ENCODE measurements around the gene NEDD8. TPM values are rescaled to one million over a fixed set of nuclear protein-coding genes. Genes with fewer than 3 reads are reported as not detected.

Gene NEDD8
- polyA plus RNA-seq, 1 donor from 2014 or later: 431 TPM

DNA sequence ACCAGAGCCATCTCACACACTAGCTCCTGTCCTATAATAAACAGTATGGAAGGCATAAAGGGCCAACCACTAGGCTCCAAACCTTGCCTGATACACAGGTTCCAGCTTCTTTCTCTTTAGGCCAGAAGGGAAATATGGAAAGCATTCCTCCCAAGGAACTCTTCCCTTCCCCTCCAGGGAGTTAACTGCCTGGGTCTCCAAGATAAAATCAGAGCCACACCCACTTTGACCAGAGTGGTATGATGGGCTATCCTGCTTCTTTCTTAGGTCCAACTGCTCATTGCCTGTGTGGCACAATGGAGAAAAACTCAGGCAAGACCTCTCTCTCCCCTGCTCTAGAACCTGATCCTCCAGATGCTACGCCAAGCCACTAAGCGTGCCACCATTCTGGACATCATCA, 24.5 kb downstream of the NEDD8 start:
- Histone ChIP-seq H3F3A (ENCODE audit: insufficient read depth, low read length, poor library complexity, severe bottlenecking) (no peaks in the 10 kb centered on the region), H3K9ac (ENCODE audit: low read length) (no peak overlapping the region), H3K79me2 (replicated peaks; ENCODE audit: insufficient read depth, low read length) (no peaks in the 10 kb centered on the region), H4K20me1 (ENCODE audit: insufficient read depth) (no peaks in the 10 kb centered on the region), H3K9me3 (ENCODE audit: low read length) (no peaks in the 10 kb centered on the region), H3K36me3 (ENCODE audit: insufficient read depth, low read length) (no peaks in the 10 kb centered on the region), H3K4me2 (ENCODE audit: low read length) (no peak overlapping the region), H3K27ac (ENCODE audit: low read length) (no peak overlapping the region), H2AFZ (ENCODE audit: low read depth, low read length) (no peak overlapping the region), H3K27me3 (ENCODE audit: insufficient read depth, low read depth, low read length) (no peaks in the 10 kb centered on the region), H3K4me3 (ENCODE audit: low read length) (no peak overlapping the region), H3K9me2 (ENCODE audit: insufficient read depth, low read length) (no peaks in the 10 kb centered on the region)
- TF ChIP-seq SMC3 (conservative IDR thresholded peaks at IDR 0.05; ENCODE audit: poor library complexity): no peak
- TF ChIP-seq, protein P1, sequence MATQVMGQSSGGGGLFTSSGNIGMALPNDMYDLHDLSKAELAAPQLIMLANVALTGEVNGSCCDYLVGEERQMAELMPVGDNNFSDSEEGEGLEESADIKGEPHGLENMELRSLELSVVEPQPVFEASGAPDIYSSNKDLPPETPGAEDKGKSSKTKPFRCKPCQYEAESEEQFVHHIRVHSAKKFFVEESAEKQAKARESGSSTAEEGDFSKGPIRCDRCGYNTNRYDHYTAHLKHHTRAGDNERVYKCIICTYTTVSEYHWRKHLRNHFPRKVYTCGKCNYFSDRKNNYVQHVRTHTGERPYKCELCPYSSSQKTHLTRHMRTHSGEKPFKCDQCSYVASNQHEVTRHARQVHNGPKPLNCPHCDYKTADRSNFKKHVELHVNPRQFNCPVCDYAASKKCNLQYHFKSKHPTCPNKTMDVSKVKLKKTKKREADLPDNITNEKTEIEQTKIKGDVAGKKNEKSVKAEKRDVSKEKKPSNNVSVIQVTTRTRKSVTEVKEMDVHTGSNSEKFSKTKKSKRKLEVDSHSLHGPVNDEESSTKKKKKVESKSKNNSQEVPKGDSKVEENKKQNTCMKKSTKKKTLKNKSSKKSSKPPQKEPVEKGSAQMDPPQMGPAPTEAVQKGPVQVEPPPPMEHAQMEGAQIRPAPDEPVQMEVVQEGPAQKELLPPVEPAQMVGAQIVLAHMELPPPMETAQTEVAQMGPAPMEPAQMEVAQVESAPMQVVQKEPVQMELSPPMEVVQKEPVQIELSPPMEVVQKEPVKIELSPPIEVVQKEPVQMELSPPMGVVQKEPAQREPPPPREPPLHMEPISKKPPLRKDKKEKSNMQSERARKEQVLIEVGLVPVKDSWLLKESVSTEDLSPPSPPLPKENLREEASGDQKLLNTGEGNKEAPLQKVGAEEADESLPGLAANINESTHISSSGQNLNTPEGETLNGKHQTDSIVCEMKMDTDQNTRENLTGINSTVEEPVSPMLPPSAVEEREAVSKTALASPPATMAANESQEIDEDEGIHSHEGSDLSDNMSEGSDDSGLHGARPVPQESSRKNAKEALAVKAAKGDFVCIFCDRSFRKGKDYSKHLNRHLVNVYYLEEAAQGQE (IDR thresholded peaks at IDR 0.05; ENCODE audit: borderline replicate concordance): no peak
- TF ChIP-seq EP300 (conservative IDR thresholded peaks at IDR 0.05; ENCODE audit: poor library complexity, severe bottlenecking): no peak
- no peak for TF ChIP-seq RAD21 (conservative IDR thresholded peaks at IDR 0.05)
- TF ChIP-seq, protein P2, sequence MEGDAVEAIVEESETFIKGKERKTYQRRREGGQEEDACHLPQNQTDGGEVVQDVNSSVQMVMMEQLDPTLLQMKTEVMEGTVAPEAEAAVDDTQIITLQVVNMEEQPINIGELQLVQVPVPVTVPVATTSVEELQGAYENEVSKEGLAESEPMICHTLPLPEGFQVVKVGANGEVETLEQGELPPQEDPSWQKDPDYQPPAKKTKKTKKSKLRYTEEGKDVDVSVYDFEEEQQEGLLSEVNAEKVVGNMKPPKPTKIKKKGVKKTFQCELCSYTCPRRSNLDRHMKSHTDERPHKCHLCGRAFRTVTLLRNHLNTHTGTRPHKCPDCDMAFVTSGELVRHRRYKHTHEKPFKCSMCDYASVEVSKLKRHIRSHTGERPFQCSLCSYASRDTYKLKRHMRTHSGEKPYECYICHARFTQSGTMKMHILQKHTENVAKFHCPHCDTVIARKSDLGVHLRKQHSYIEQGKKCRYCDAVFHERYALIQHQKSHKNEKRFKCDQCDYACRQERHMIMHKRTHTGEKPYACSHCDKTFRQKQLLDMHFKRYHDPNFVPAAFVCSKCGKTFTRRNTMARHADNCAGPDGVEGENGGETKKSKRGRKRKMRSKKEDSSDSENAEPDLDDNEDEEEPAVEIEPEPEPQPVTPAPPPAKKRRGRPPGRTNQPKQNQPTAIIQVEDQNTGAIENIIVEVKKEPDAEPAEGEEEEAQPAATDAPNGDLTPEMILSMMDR (IDR thresholded peaks at IDR 0.05; ENCODE audit: poor library complexity, severe bottlenecking): no peak
- no peak for TF ChIP-seq MXI1 (conservative IDR thresholded peaks at IDR 0.05; ENCODE audit: poor library complexity, severe bottlenecking)
- TF ChIP-seq EZH2 (IDR thresholded peaks at IDR 0.05; ENCODE audit: borderline replicate concordance, insufficient read depth, low read length, poor library complexity, severe bottlenecking): no peak
- TF ChIP-seq POLR2AphosphoS5 (IDR thresholded peaks at IDR 0.05): no peak
- TF ChIP-seq TAF1 (IDR thresholded peaks at IDR 0.05; ENCODE audit: low read depth): no peak

DNA sequence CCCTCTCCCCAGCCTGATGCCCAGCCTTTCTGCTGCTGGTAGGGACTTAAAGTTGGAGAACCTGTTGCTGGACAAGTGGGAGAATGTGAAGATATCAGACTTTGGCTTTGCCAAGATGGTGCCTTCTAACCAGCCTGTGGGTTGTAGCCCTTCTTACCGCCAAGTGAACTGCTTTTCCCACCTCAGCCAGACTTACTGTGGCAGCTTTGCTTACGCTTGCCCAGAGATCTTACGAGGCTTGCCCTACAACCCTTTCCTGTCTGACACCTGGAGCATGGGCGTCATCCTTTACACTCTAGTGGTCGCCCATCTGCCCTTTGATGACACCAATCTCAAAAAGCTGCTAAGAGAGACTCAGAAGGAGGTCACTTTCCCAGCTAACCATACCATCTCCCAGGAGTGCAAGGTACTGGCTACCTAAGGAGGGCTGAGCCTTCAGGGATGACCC, 25.0 kb downstream of the NEDD8 start:
- Histone ChIP-seq H3K27me3 (ENCODE audit: insufficient read depth, low read depth, low read length) (no peaks in the 10 kb centered on the region), H3K36me3 (ENCODE audit: insufficient read depth, low read length) (no peaks in the 10 kb centered on the region), H2AFZ (ENCODE audit: low read depth, low read length) (no peak overlapping the region), H3K27ac (ENCODE audit: low read length) (no peak overlapping the region), H3K9ac (ENCODE audit: low read length) (no peak overlapping the region), H3K79me2 (replicated peaks; ENCODE audit: insufficient read depth, low read length) (no peaks in the 10 kb centered on the region), H3K9me3 (ENCODE audit: low read length) (no peaks in the 10 kb centered on the region), H4K20me1 (ENCODE audit: insufficient read depth) (no peaks in the 10 kb centered on the region), H3K4me3 (ENCODE audit: low read length) (no peak overlapping the region), H3K9me2 (ENCODE audit: insufficient read depth, low read length) (no peaks in the 10 kb centered on the region), H3K4me2 (ENCODE audit: low read length) (no peak overlapping the region), H3F3A (ENCODE audit: insufficient read depth, low read length, poor library complexity, severe bottlenecking) (no peaks in the 10 kb centered on the region)
- TF ChIP-seq, protein P2 (IDR thresholded peaks at IDR 0.05; ENCODE audit: poor library complexity, severe bottlenecking): no peak
- TF ChIP-seq TAF1 (IDR thresholded peaks at IDR 0.05; ENCODE audit: low read depth): no peak
- no peak for TF ChIP-seq SMC3 (conservative IDR thresholded peaks at IDR 0.05; ENCODE audit: poor library complexity)
- no peak for TF ChIP-seq EZH2 (IDR thresholded peaks at IDR 0.05; ENCODE audit: borderline replicate concordance, insufficient read depth, low read length, poor library complexity, severe bottlenecking)
- no peak for TF ChIP-seq EP300 (conservative IDR thresholded peaks at IDR 0.05; ENCODE audit: poor library complexity, severe bottlenecking)
- TF ChIP-seq POLR2AphosphoS5 (IDR thresholded peaks at IDR 0.05): no peak
- no peak for TF ChIP-seq RAD21 (conservative IDR thresholded peaks at IDR 0.05)
- TF ChIP-seq MXI1 (conservative IDR thresholded peaks at IDR 0.05; ENCODE audit: poor library complexity, severe bottlenecking): no peak
- TF ChIP-seq, protein P1 (IDR thresholded peaks at IDR 0.05; ENCODE audit: borderline replicate concordance): no peak
